ENCODE results near the gene PPP6R2.
A peak's percentile ranks its signal among the peaks of the same experiment; 100 is the strongest.

Gene PPP6R2

GRCh38 chr22:50342651-50343540 is at the start of gene PPP6R2:
PPP6R2 (plus strand) TSS chr22:50343327; CDS start chr22:50393909, 50,582 bp downstream.
- peak; percentile 52 for DNase-seq

GRCh38 chr22:50293441-50294318 is 49.4 kb upstream of the PPP6R2 start:
- peak; percentile 51 for DNase-seq

GRCh38 chr22:50294319-50294656 is 48.8 kb upstream of the PPP6R2 start:
- no peak for DNase-seq

- DNase-seq = no peak
These were observed 46.3 kb upstream of the PPP6R2 start for GRCh38 chr22:50296658-50297490.

- DNase-seq = no peak
These were observed 45.4 kb upstream of the PPP6R2 start for GRCh38 chr22:50297510-50298265.

- DNase-seq = no peak
These were observed 44.9 kb upstream of the PPP6R2 start for GRCh38 chr22:50298266-50298637.

GRCh38 chr22:50298937-50299784 is 44.0 kb upstream of the PPP6R2 start:
- DNase-seq = no peak

- DNase-seq = no peak
These were observed 43.1 kb upstream of the PPP6R2 start for GRCh38 chr22:50299785-50300619.

GRCh38 chr22:50300620-50301257 is 42.4 kb upstream of the PPP6R2 start:
- DNase-seq = no peak

GRCh38 chr22:50301581-50301991 is 41.5 kb upstream of the PPP6R2 start:
- DNase-seq = no peak

GRCh38 chr22:50302041-50302541 is 41.0 kb upstream of the PPP6R2 start:
- no peak for DNase-seq

GRCh38 chr22:50302564-50302963 is 40.6 kb upstream of the PPP6R2 start:
- no peak for DNase-seq

- no peak for DNase-seq
These were observed 39.6 kb upstream of the PPP6R2 start for GRCh38 chr22:50303515-50303847.

- DNase-seq = no peak
These were observed 39.1 kb upstream of the PPP6R2 start for GRCh38 chr22:50303848-50304527.

GRCh38 chr22:50304528-50305392 is 38.4 kb upstream of the PPP6R2 start:
- no peak for DNase-seq

GRCh38 chr22:50305393-50305922 is 37.7 kb upstream of the PPP6R2 start:
- DNase-seq = no peak

- DNase-seq = peak; percentile 67
These were observed 37.1 kb upstream of the PPP6R2 start for GRCh38 chr22:50305923-50306566.

All from T1000 (cell line).